Esophagus (tissue), 2 donors: ENCODE data around the gene PROCR. TPM values are rescaled to one million over a fixed set of nuclear protein-coding genes. Genes with fewer than 3 reads are reported as not detected.
A peak's percentile ranks its signal among the peaks of the same experiment; 100 is the strongest.

Experiments used
- H3K27ac ChIP-seq, 2 donors: one replicate each; pipeline ENCODE4 v1.5.1; 2013; ENCODE audit warnings: low read depth in 2 of 2, mild to moderate bottlenecking in 2 of 2, inconsistent platforms in 1 of 2, low read length in 1 of 2, moderate library complexity in 1 of 2
- H3K27me3 ChIP-seq, 2 donors: one replicate each; pipeline ENCODE4 v1.6.1; 2013; ENCODE audit warnings: low read length in 2 of 2, control low read depth in 1 of 2, mild to moderate bottlenecking in 1 of 2; ENCODE audit not compliant: insufficient read depth in 2 of 2, control insufficient read depth in 1 of 2
- H3K36me3 ChIP-seq, 2 donors: one replicate each; pipeline ENCODE4 v1.6.1; 2013; ENCODE audit warnings: low read length in 1 of 2; ENCODE audit not compliant: control insufficient read depth in 2 of 2, insufficient read depth in 2 of 2
- H3K4me1 ChIP-seq, 2 donors: one replicate each; pipeline ENCODE4 v1.6.1; 2013; ENCODE audit warnings: low read length in 1 of 2; ENCODE audit not compliant: control insufficient read depth in 2 of 2, insufficient read depth in 2 of 2
- H3K4me3 ChIP-seq, 2 donors: one replicate each; pipeline ENCODE4 v1.5.1; 2013; ENCODE audit warnings: low read length in 2 of 2, mild to moderate bottlenecking in 2 of 2, low read depth in 1 of 2, moderate library complexity in 1 of 2
- H3K9me3 ChIP-seq, 2 donors: one replicate each; pipeline ENCODE4 v1.6.1; 2013; ENCODE audit warnings: mild to moderate bottlenecking in 2 of 2, low read depth in 1 of 2, low read length in 1 of 2, moderate library complexity in 1 of 2; ENCODE audit not compliant: control insufficient read depth in 2 of 2, insufficient read depth in 1 of 2
- WGBS, 2 donors: extraction: QIAGEN DNeasy Blood & Tissue Kit; methylation state at CpG; one replicate each; pipeline ENCODE4 v1.1.7; 2013; 5-methylcytosine and 5-hydroxymethylcytosine counted together
- polyA plus RNA-seq, 2 donors: library from polyadenylated mRNA; stranded (reverse); fragments of 200-250 nt; gene quantifications; one replicate each; pipeline ENCODE4 v1.2.3, GENCODE V29; 2013
- donor health status: healthy with polysubstance abuse.
- donor health status: Bipolar disorder and iron deficiency.

The PROCR gene
- polyA plus RNA-seq, 2 donors, result 5.3 to 7.5 TPM

DNA sequence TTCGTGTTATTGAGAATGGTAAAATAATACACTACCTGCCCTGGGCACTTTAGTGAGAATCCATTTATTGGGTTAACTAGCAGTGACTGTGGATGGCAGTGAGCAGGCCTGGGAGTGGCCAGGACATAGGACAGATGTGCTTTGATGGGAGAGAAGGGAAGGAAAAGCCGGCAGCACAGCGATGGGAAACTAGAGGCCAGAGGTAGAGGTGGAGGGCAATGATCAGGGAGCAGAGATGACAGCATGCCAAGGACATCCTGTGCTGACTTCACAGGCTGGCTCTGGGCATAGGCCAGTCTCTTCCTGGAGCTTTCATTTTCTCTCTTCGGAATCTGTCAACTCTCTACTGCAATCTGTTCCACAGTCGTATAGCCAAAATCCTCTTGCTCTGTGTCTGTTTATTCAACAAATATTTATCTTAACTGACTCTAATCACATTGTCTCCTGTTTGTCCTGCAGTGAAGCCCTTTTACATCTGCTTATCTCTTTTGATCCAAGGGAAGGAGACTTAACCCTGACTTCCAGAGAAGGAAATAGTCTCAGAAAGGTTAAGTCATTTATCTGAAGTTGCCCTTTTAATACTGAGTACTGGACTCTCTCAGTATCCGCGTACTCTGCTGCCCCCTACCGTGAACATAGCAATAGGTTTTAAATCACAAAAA lies 36.2 kb downstream of the PROCR start:
- Histone ChIP-seq H3K27ac (peak overlapping the region; percentile 5 to 65), H3K9me3 (no peaks in the 10 kb centered on the region), H3K36me3 (no peaks in the 10 kb centered on the region), H3K27me3 (no peaks in the 10 kb centered on the region), H3K4me3 (no peak overlapping the region), H3K4me1 (no peaks in the 10 kb centered on the region)
- 30 to 32% methylated on average over 8 of the region's 8 CpGs for WGBS, 2 donors

- Histone ChIP-seq H3K4me1 (no peaks in the 10 kb centered on the region), H3K27me3 (no peaks in the 10 kb centered on the region), H3K27ac (no peak overlapping the region), H3K9me3 (no peaks in the 10 kb centered on the region), H3K4me3 (no peak overlapping the region), H3K36me3 (no peaks in the 10 kb centered on the region)
- WGBS, 2 donors, result 88 to 90% methylated on average over 12 of the region's 12 CpGs
These were observed 43.4 kb downstream of the PROCR start for GRCh38 chr20:35215066-35215956.

DNA sequence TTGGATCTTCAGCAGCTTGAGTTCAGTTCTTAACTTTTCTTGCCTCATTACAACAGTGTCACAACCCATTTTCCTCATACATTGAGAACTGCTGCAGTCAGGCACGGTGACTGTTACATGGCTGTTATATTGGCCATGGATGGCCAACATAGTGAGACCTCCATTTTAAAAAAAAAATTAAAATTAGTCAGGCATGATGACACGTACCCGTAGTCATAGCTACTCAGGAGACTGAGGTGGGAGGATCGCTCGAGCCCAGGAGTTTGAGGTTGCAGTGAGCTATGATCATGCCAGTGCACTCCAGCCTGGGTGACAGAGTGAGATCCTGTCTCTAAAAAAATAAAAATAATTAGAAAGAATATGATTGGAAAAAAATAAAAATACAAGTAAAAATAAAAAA lies 44.7 kb downstream of the PROCR start:
- H3K4me3 ChIP-seq, result no peak overlapping the region
- no peaks in the 10 kb centered on the region for H3K9me3 ChIP-seq
- H3K27ac ChIP-seq, result no peak overlapping the region
- WGBS, 2 donors, result 90 to 94% methylated on average over 5 of the region's 5 CpGs
- H3K27me3 ChIP-seq, result no peaks in the 10 kb centered on the region
- no peaks in the 10 kb centered on the region for H3K4me1 ChIP-seq
- H3K36me3 ChIP-seq, result no peaks in the 10 kb centered on the region

DNA sequence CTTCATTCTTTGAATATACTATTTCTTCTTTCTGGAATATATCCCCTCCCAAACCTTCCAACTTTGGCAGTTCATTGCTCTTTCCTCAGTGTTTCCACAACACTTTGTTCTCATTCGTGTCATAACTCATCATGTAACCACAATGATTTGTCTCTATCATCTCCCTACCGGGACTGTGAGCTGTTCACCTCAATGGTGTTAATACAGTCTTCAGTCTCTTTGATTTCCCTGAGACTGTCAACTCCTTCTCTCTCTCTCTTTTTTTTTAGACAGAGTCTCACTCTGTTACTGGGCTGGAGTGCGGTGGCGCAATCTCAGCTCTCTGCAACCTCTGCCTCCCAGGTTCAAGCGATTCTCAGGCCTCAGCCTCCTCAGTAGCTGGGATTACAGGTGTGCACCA lies 52.1 kb downstream of the PROCR start:
- H3K9me3 ChIP-seq, result no peaks in the 10 kb centered on the region
- no peak overlapping the region for H3K27ac ChIP-seq
- H3K4me1 ChIP-seq, result peaks cover 0 to 6% of the 10 kb centered on the region in 2 donors
- H3K36me3 ChIP-seq, result no peaks in the 10 kb centered on the region
- WGBS, 2 donors, result 87 to 90% methylated on average over 5 of the region's 5 CpGs
- H3K4me3 ChIP-seq, result no peak overlapping the region
- H3K27me3 ChIP-seq, result no peaks in the 10 kb centered on the region

DNA sequence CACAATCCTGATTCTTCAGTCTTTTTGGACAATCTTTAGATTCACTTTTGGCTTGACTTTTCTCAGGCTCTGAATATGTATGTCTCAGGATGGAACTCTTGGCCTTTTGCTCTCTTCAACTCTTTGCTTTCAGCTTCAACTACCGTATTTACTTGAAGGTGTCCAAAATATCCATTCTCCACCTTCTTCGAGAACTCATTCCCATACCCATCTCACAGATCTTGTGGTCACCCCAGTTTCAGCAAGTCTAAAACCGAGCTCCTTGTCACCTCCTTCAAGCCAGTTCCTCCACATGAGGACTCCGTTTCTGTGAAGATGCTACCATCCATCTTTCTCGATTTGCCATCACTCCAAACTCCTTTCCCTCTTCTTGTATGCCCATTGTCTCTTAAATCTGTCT lies 52.7 kb downstream of the PROCR start:
- WGBS, 2 donors, result 92 to 94% methylated on average over 5 of the region's 5 CpGs
- Histone ChIP-seq H3K4me3 (no peak overlapping the region), H3K27ac (no peak overlapping the region), H3K4me1 (peaks cover 0 to 6% of the 10 kb centered on the region in 2 donors), H3K9me3 (no peaks in the 10 kb centered on the region), H3K36me3 (no peaks in the 10 kb centered on the region), H3K27me3 (no peaks in the 10 kb centered on the region)

DNA sequence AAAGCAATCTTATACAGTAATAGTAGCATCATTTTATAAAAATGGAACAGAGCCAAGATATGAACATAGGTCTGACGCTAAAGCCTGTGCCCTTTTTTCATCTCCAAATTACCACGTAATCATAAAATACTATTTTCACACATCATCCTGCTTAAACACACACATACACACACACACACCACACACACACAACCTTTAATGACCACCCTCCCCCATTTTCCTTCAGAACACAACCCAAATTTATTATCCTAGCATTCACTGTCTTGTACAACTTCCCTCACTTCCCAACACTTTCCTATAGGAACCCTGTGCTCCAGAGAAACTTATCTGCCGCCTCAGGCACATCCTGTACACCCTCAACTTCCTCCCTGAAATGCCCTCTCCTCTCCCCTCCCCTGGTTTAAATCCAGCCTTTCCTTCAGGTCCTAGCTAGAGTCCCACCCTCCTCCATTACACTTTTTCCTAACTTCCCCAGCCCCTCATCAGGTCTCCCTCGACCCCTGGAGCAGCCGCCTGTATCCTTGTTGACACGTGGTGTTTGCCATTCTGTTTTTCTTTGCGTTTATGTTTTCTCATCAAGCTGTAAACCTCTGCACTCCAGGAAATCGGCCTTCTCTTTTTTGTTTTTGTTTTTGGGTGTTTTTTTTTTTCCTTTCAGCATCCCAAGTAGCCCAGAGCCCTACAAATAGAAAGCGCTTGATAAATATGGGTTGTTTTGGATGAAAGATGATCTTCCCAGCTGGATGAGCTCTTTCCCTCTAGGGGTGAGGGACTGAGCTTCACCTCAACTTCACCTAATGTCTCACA lies 53.6 kb downstream of the PROCR start:
- Histone ChIP-seq H3K36me3 (no peaks in the 10 kb centered on the region), H3K9me3 (no peaks in the 10 kb centered on the region), H3K4me3 (no peak overlapping the region), H3K4me1 (peaks cover 0 to 6% of the 10 kb centered on the region in 2 donors), H3K27me3 (no peaks in the 10 kb centered on the region), H3K27ac (no peak overlapping the region)
- 51 to 57% methylated on average over 9 of the region's 9 CpGs for WGBS, 2 donors

DNA sequence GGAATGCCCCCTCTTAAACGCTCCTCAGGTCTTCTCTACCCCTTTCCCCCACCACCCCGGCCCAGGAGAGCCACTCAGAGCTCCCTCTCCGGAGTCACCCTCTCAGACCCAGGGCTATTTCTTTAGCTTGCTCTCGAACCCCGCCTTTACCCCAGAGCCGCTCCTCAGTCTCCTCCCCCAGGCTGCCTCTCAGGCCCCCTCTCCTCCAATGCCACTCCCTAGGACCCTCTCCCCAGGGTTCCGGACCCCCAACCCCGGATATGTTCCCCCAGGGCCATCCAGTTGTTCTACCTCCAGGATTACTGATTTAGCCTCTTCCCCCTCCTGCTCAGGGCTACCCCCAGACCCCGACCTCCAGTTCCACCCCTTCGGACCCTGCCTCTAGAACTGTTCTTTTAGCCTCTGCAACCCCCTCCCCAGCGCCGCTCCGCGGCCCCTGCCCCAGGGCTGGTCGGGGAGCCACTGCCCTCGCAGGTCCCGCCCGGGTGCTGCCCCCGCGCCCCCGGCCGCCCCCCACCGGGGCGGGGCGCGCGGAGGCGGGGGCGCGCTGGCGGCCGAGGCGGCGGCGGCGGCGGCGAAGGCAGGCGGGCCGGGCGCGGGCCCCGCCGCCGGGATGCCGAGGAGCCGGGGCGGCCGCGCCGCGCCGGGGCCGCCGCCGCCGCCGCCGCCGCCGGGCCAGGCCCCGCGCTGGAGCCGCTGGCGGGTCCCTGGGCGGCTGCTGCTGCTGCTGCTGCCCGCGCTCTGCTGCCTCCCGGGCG lies 54.4 kb downstream of the PROCR start, which contains the start of gene MMP24:
Gene MMP24, plus strand, starts transcription at position 565 of the 758 bp plus-strand sequence. Its CDS starts 49 bp downstream, at position 614.
- H3K9me3 ChIP-seq, result no peaks in the 10 kb centered on the region
- H3K27me3 ChIP-seq, result no peaks in the 10 kb centered on the region
- 3% methylated on average over 23 to 70 of the region's 70 CpGs for WGBS, 2 donors
- no peaks in the 10 kb centered on the region for H3K36me3 ChIP-seq
- peak within 1 kb of the TSS in 1 of 2 donors; percentile 66 for H3K4me3 ChIP-seq
- H3K27ac ChIP-seq, result no peak within 1 kb of the TSS
- H3K4me1 ChIP-seq, result peaks cover 0 to 6% of the 10 kb centered on the region in 2 donors
